SK-N-SH (cell line): ENCODE data around the gene CYP27C1. TPM values are rescaled to one million over a fixed set of nuclear protein-coding genes. Genes with fewer than 3 reads are reported as not detected.

ENCODE experiments used
- CTCF ChIA-PET: fragments of 300-600, 350-600 bp; formaldehyde crosslinking; extraction: SDS; loops from one replicate; lab custom pipeline; 2021; lab: Yijun Ruan, JAX
- POLR2A ChIA-PET: fragments of 350-600 bp; sonication (Branson Sonifier 250); formaldehyde crosslinking; extraction: SDS; loops from one replicate; lab custom pipeline; 2020; ENCODE audit warnings: antibody characterized with exemption, inconsistent platforms; lab: Yijun Ruan, JAX
- DNase-seq: peaks from one replicate; pipeline ENCODE4 v3.0.0; 2012
- H2AFZ ChIP-seq: fragments of 200-600 bp; sonication (generic); 2 replicates; pipeline ENCODE4 v1.8.1; 2016; ENCODE audit warnings: antibody characterized with exemption, mild to moderate bottlenecking, low read depth
- H3F3A ChIP-seq: fragments of 200-600 bp; sonication (generic); replicated peaks from 2 replicates; pipeline ENCODE3; 2016; ENCODE audit warnings: antibody characterized with exemption, mild to moderate bottlenecking; ENCODE audit not compliant: insufficient read depth
- H3K27ac ChIP-seq, 2 experiments: fragments of 200-500 bp in 1 of 2; fragments of 200-600 bp in 1 of 2; sonication (Bioruptor generic) in 1 of 2; sonication (generic), shearing (Covaris generic) in 1 of 2; 2 replicates each; pipeline versions ENCODE4 v1.5.1 to v1.6.1; 2014 to 2016; ENCODE audit warnings: low read depth in 2 of 2, inconsistent platforms in 1 of 2, low read length in 1 of 2, mild to moderate bottlenecking in 1 of 2, mixed read lengths in 1 of 2
- H3K27me3 ChIP-seq: fragments of 200-600 bp; sonication (generic), shearing (Covaris generic); 2 replicates; pipeline ENCODE4 v1.6.1; 2016; ENCODE audit warnings: mixed run types; ENCODE audit not compliant: insufficient read depth
- H3K36me3 ChIP-seq, 2 experiments: fragments of 200-500 bp in 1 of 2; fragments of 200-600 bp in 1 of 2; sonication (Bioruptor generic) in 1 of 2; sonication (generic) in 1 of 2; replicated peaks in 1 of 2; 2 replicates each; pipeline versions ENCODE3 to v1.5.1; 2014 to 2016; ENCODE audit warnings: low read length in 1 of 2, mild to moderate bottlenecking in 1 of 2; ENCODE audit not compliant: insufficient read depth in 2 of 2, control insufficient read depth in 1 of 2
- H3K4me1 ChIP-seq, 2 experiments: fragments of 200-500 bp in 1 of 2; fragments of 200-600 bp in 1 of 2; sonication (Bioruptor generic) in 1 of 2; sonication (generic), shearing (Covaris generic) in 1 of 2; 2 replicates each; pipeline versions ENCODE4 v1.5.1 to v1.6.1; 2014 to 2016; ENCODE audit warnings: low read depth in 1 of 2, low read length in 1 of 2, mixed run types in 1 of 2; ENCODE audit not compliant: insufficient read depth in 2 of 2, control insufficient read depth in 1 of 2
- H3K4me2 ChIP-seq: fragments of 200-600 bp; sonication (generic), shearing (Covaris generic); 2 replicates; pipeline ENCODE4 v1.6.1; 2017; ENCODE audit warnings: mixed run types
- H3K4me3 ChIP-seq, 2 experiments: fragments of 200-500 bp in 1 of 2; fragments of 200-600 bp in 1 of 2; sonication (Bioruptor generic) in 1 of 2; sonication (generic), shearing (Covaris generic) in 1 of 2; 2 replicates each; pipeline versions ENCODE4 v1.5.1 to v1.8.1; 2014 to 2016; ENCODE audit warnings: low read depth in 2 of 2, inconsistent platforms in 1 of 2, low read length in 1 of 2, mild to moderate bottlenecking in 1 of 2, mixed read lengths in 1 of 2, moderate library complexity in 1 of 2
- H3K79me2 ChIP-seq: fragments of 200-600 bp; sonication (generic); 2 replicates; pipeline ENCODE4 v1.8.1; 2017; ENCODE audit warnings: mild to moderate bottlenecking; ENCODE audit not compliant: insufficient read depth
- H3K9ac ChIP-seq: fragments of 200-600 bp; sonication (generic); 2 replicates; pipeline ENCODE4 v1.6.1; 2017; ENCODE audit warnings: mixed run types
- H3K9me2 ChIP-seq: fragments of 200-600 bp; sonication (generic); 2 replicates; pipeline ENCODE4 v1.6.1; 2017; ENCODE audit warnings: mixed run types
- H3K9me3 ChIP-seq: fragments of 200-600 bp; sonication (generic); 2 replicates; pipeline ENCODE4 v1.6.1; 2017; ENCODE audit warnings: mixed run types, mild to moderate bottlenecking, moderate library complexity
- H4K20me1 ChIP-seq: fragments of 200-600 bp; sonication (generic); 2 replicates; pipeline ENCODE4 v1.6.1; 2017; ENCODE audit warnings: mild to moderate bottlenecking, mixed run types; ENCODE audit not compliant: insufficient read depth
- EP300 ChIP-seq, 2 experiments: IDR thresholded peaks; 2 replicates each; pipeline versions ENCODE4 v1.4.0 to v1.6.1; 2012; ENCODE audit warnings: borderline replicate concordance in 1 of 2, low read depth in 1 of 2, low read length in 1 of 2
- EZH2phosphoT487 ChIP-seq: fragments of 200-600 bp; sonication (generic); IDR thresholded peaks from 2 replicates; pipeline ENCODE4 v1.6.1; 2017; ENCODE audit warnings: low read depth, mixed run types, mild to moderate bottlenecking, antibody characterized with exemption, moderate library complexity, borderline replicate concordance
- GABPA ChIP-seq: IDR thresholded peaks from 2 replicates; pipeline ENCODE4 v1.4.0; 2012; ENCODE audit warnings: low read depth, mild to moderate bottlenecking
- GATA2 ChIP-seq: sonication (generic); formaldehyde crosslinking; IDR thresholded peaks from 2 replicates; pipeline ENCODE4 v1.5.0; 2020; ENCODE audit warnings: mild to moderate bottlenecking, missing genetic modification reagents
- IRF3 ChIP-seq: fragments of 150-350 bp; IDR thresholded peaks from 2 replicates; pipeline ENCODE4 v1.6.1; 2016; ENCODE audit warnings: mild to moderate bottlenecking, low read depth, low read length
- JUND ChIP-seq: IDR thresholded peaks from 2 replicates; pipeline ENCODE4 v1.4.0; 2012
- NRF1 ChIP-seq: IDR thresholded peaks from 2 replicates; pipeline ENCODE4 v1.6.1; 2012; ENCODE audit warnings: low read depth, mild to moderate bottlenecking, low read length
- PBX3 ChIP-seq: IDR thresholded peaks from 2 replicates; pipeline ENCODE4; 2012
- RAD21 ChIP-seq: IDR thresholded peaks from 2 replicates; pipeline ENCODE4 v1.6.1; 2012; ENCODE audit warnings: mild to moderate bottlenecking, low read length
- RCOR1 ChIP-seq: fragments of 150-350 bp; IDR thresholded peaks from 2 replicates; pipeline ENCODE4 v1.6.1; 2017; ENCODE audit warnings: antibody characterized with exemption, low read length
- REST ChIP-seq: IDR thresholded peaks from 2 replicates; pipeline ENCODE4 v1.6.1; 2012; ENCODE audit warnings: mild to moderate bottlenecking, low read depth, low read length, moderate library complexity
- RFX5 ChIP-seq: IDR thresholded peaks from 2 replicates; pipeline ENCODE4 v1.6.1; 2012; ENCODE audit warnings: mild to moderate bottlenecking, improper control_type of control experiment, low read length
- RXRA ChIP-seq: IDR thresholded peaks from 2 replicates; pipeline ENCODE4 v1.4.0; 2012; ENCODE audit warnings: low read depth, mild to moderate bottlenecking, borderline replicate concordance
- SIN3A ChIP-seq: IDR thresholded peaks from 2 replicates; pipeline ENCODE4 v1.6.1; 2012; ENCODE audit warnings: low read depth, mild to moderate bottlenecking, low read length, moderate library complexity, borderline replicate concordance
- USF1 ChIP-seq: IDR thresholded peaks from 2 replicates; pipeline ENCODE4 v1.4.0; 2012; ENCODE audit warnings: low read depth, borderline replicate concordance
- USF2 ChIP-seq: fragments of 150-350 bp; IDR thresholded peaks from 2 replicates; pipeline ENCODE4 v1.6.1; 2017; ENCODE audit warnings: antibody characterized with exemption, low read length, low read depth, borderline replicate concordance
- YY1 ChIP-seq: IDR thresholded peaks from 2 replicates; pipeline ENCODE4 v1.4.0; 2012; ENCODE audit warnings: low read depth, mild to moderate bottlenecking
- ZBTB33 ChIP-seq: IDR thresholded peaks from 2 replicates; pipeline ENCODE4 v1.4.0; 2012; ENCODE audit warnings: low read depth, borderline replicate concordance
- WGBS: methylation state at CpG from one replicate; pipeline ENCODE4 v1.1.6; 2017; ENCODE audit warnings: low lambda C conversion rate; 5-methylcytosine and 5-hydroxymethylcytosine counted together
- polyA plus RNA-seq, 3 experiments: library from polyadenylated mRNA; depleted of rRNA; stranded (reverse); fragments of >200 nt; gene quantifications; 2 replicates each; pipeline ENCODE4 v1.2.3, GENCODE V29; 2012

CYP27C1 gene
- polyA plus RNA-seq, 1 of the 3 experiments (the other 2 are of a cell fraction), result not detected

GRCh38 chr2:127193164-127193966 is 26.7 kb downstream of the CYP27C1 start:
- no peak for DNase-seq
- H4K20me1 ChIP-seq, result no peaks in the 10 kb centered on the region
- H3K9me2 ChIP-seq, result no peaks in the 10 kb centered on the region
- ChIA-PET CTCF (interaction anchor here (0.6 to 1.0 kb wide), 2 partner anchors 121 to 285 kb away, joined by 3 to 4 read pairs; no protein-coding TSS in a partner anchor), POLR2A (no interaction called here)
- no peaks in the 10 kb centered on the region for H3K36me3 ChIP-seq
- H2AFZ ChIP-seq, result no peak overlapping the region
- H3K9ac ChIP-seq, result no peak overlapping the region
- H3K79me2 ChIP-seq, result no peaks in the 10 kb centered on the region
- no peak overlapping the region for H3K27ac ChIP-seq
- no peaks in the 10 kb centered on the region; a peak in 1 of 4 replicates for H3K4me1 ChIP-seq
- TF ChIP-seq RAD21 (no peak), PBX3 (no peak), GATA2 (CRISPR knock-in tag) (no peak), EZH2phosphoT487 (no peak), RXRA (no peak), IRF3 (no peak), SIN3A (no peak), RFX5 (no peak), NRF1 (no peak), RCOR1 (no peak), USF2 (no peak), GABPA (no peak), ZBTB33 (no peak), YY1 (no peak), REST (no peak), JUND (no peak), USF1 (no peak), EP300 (IDR thresholded peaks at IDR 0.05; ENCODE audit: borderline replicate concordance in 1 of 2, low read depth in 1 of 2, low read length in 1 of 2) (no peak)
- H3K4me2 ChIP-seq, result no peak overlapping the region
- no peaks in the 10 kb centered on the region for H3F3A ChIP-seq
- 84% methylated on average over 20 of the region's 26 CpGs for WGBS
- H3K27me3 ChIP-seq, result no peaks in the 10 kb centered on the region
- no peak overlapping the region for H3K4me3 ChIP-seq
- no peaks in the 10 kb centered on the region for H3K9me3 ChIP-seq
